ENCODE data around the gene TMPRSS6. TPM values are rescaled to one million over a fixed set of nuclear protein-coding genes. Genes with fewer than 3 reads are reported as not detected.

Gene TMPRSS6
- total and polyA plus RNA-seq, 9 donors: 0.04 to 2.4 (median 0.33) TPM; not detected in 6

GRCh38 chr22:37033605-37034430, 75.7 kb downstream of the TMPRSS6 start:
- peaks cover 5% of the 10 kb centered on the region for H3K4me1 ChIP-seq (ENCODE audit: insufficient read depth)
- no peaks in the 10 kb centered on the region for H3K27me3 ChIP-seq
- no peak overlapping the region for H3K27ac ChIP-seq
- H3K36me3 ChIP-seq: no peaks in the 10 kb centered on the region
- no peak for DNase-seq
- H3K4me3 ChIP-seq: no peak overlapping the region
- intact Hi-C loops (cut with DNase I): no loop called here
- TF ChIP-seq CTCF (IDR thresholded peaks at IDR 0.05) (no peak), EP300 (IDR thresholded peaks at IDR 0.05) (no peak), POLR2A (IDR thresholded peaks at IDR 0.05) (no peak)
- 73 to 82% (median 80%) methylated on average over 23 of the region's 23 CpGs for WGBS, 3 donors
- no peaks in the 10 kb centered on the region for H3K9me3 ChIP-seq

DNA sequence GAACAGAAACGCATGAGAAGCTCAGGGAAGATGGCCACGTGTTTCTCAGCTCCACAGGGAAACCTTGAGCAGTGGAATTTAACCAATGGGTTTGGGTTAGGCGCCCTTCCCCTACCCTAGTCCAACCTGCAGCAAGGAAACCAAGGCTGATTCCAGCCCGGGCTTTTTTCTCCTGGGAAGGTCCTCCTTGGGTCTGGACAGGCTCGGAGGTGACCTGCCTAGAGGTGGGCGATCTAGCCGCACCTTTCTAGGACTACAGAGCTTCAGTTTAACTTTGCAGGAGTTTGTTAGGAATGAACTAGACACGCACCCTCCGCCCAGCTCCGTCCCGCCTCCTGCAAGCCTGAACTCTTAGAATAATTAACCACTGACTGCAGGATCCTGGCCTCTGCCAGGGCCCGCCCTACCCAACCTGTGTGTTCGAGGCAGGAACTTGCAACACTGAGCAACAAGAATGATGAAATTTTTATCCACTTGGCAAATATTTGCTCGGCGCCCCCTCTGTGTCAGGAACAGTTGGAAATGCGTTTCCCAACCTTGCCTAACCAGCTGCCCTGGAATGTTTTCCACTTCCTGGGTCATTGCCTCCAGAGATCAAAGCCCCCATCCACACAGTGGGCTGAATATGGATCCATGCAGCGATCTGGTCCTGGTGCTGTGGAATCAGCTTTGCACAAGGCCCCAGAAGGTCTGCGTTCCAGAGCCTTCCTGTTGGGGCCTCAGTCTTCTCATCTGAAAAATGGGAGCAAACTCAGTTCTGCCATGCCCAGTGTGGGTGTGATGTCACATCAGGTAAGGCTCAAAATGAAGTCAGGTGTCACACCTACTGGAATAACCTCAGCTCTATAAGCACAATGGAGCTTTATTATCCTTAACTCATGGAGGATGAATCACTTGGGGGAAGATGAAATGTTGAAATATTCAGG, 76.7 kb downstream of the TMPRSS6 start:
- intact Hi-C loops (cut with DNase I): no loop called here
- TF ChIP-seq EP300 (IDR thresholded peaks at IDR 0.05) (no peak), POLR2A (IDR thresholded peaks at IDR 0.05) (no peak), CTCF (IDR thresholded peaks at IDR 0.05) (no peak)
- peak in 4 of 5 donors; percentile 53 to 82 (median 72) for DNase-seq
- WGBS, 3 donors: 30 to 36% (median 30%) methylated on average over 18 of the region's 18 CpGs
- H3K27me3 ChIP-seq: no peaks in the 10 kb centered on the region
- no peak overlapping the region for H3K4me3 ChIP-seq
- no peaks in the 10 kb centered on the region for H3K36me3 ChIP-seq
- no peaks in the 10 kb centered on the region for H3K9me3 ChIP-seq
- peaks cover 5% of the 10 kb centered on the region for H3K4me1 ChIP-seq (ENCODE audit: insufficient read depth)
- H3K27ac ChIP-seq: no peak overlapping the region

DNA sequence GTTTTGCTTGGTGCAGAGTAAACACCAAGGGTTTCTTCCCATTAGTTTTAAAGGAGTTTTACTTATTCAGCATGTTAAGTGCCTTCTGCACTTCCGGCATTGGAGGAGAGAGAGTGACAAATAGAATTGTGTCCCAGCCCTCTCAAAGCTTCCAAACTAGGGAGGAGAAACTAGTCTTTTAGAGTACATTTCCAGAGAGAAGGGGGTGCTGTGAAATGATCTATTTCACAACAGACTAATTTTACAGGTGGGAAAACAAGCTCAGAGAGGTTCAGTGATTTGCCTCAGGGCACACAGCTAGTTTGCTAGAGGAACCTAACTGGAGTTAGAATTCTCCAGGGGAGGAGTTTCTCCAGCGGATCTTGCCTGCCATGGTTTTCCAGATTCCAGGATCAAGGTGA, 77.4 kb downstream of the TMPRSS6 start:
- TF ChIP-seq CTCF (IDR thresholded peaks at IDR 0.05) (no peak), EP300 (IDR thresholded peaks at IDR 0.05) (no peak), POLR2A (IDR thresholded peaks at IDR 0.05) (no peak)
- WGBS, 3 donors: 25 to 40% (median 31%) methylated on average over 2 of the region's 2 CpGs

GRCh38 chr22:37030560-37031281, 78.8 kb downstream of the TMPRSS6 start:
- no peaks in the 10 kb centered on the region for H3K36me3 ChIP-seq
- H3K27me3 ChIP-seq: no peaks in the 10 kb centered on the region
- H3K27ac ChIP-seq: no peak overlapping the region
- peaks cover 5% of the 10 kb centered on the region for H3K4me1 ChIP-seq (ENCODE audit: insufficient read depth)
- H3K9me3 ChIP-seq: no peaks in the 10 kb centered on the region
- no peak for TF ChIP-seq EP300 (IDR thresholded peaks at IDR 0.05)
- no peak for TF ChIP-seq CTCF (IDR thresholded peaks at IDR 0.05)
- TF ChIP-seq POLR2A (IDR thresholded peaks at IDR 0.05): no peak
- H3K4me3 ChIP-seq: no peak overlapping the region
- 66 to 68% (median 67%) methylated on average over 14 of the region's 14 CpGs for WGBS, 3 donors
- intact Hi-C loops (cut with DNase I): no loop called here
- no peak for DNase-seq

More for the DNA sequence above, 77.4 kb downstream of the TMPRSS6 start:
- Histone ChIP-seq H3K27ac (peak overlapping the region in 1 of 2 donors; percentile 31), H3K36me3 (no peaks in the 10 kb centered on the region), H3K4me1 (ENCODE audit: insufficient read depth) (peaks cover 5% of the 10 kb centered on the region), H3K4me3 (no peak overlapping the region), H3K27me3 (no peaks in the 10 kb centered on the region), H3K9me3 (no peaks in the 10 kb centered on the region)
- no peak for DNase-seq
- intact Hi-C loops (cut with DNase I): no loop called here
